Skin of body (tissue), 3 donors: ENCODE results near the gene PRR20E. TPM values are rescaled to one million over a fixed set of nuclear protein-coding genes. Genes with fewer than 3 reads are reported as not detected.
"Not testable (repeated sequence)": the region's sequence is repeated elsewhere in the genome, so short reads cannot be mapped to it uniquely, and the experiment has no call there.

Experiments used
- DNase-seq: peaks from one replicate; lab custom pipeline; 2025; lab: John Stamatoyannopoulos, UW
- small RNA-seq: library from RNA; depleted of rRNA; stranded (forward); fragments of <200 nt; gene quantifications from one replicate; pipeline ENCODE3, GENCODE V24; 2014; ENCODE audit warnings: low replicate concordance
- total RNA-seq: library from RNA; depleted of rRNA; stranded (reverse); fragments of >200 nt; gene quantifications from one replicate; pipeline ENCODE4 v1.2.3, GENCODE V29; 2014

The PRR20E gene
- total RNA-seq: not detected

- not testable (repeated sequence) for DNase-seq
Observed at GRCh38 chr13:57166897-57167296, at the start of gene PRR20E. Gene PRR20E, plus strand, starts transcription at chr13:57167197. Its CDS starts 387 bp downstream, at chr13:57167584.

- DNase-seq: peak; percentile 64
Observed at GRCh38 chr13:57123681-57124080, 43.3 kb upstream of the PRR20E start.

GRCh38 chr13:57128909-57129308 lies 38.1 kb upstream of the PRR20E start:
- no peak for DNase-seq

GRCh38 chr13:57136093-57136492 lies 30.9 kb upstream of the PRR20E start:
- DNase-seq: no peak

- DNase-seq: no peak
Observed at GRCh38 chr13:57137585-57137984, 29.4 kb upstream of the PRR20E start.

- DNase-seq: no peak
Observed at GRCh38 chr13:57138988-57139387, 28.0 kb upstream of the PRR20E start.

- DNase-seq: not testable (repeated sequence)
Observed at GRCh38 chr13:57139781-57140180, 27.2 kb upstream of the PRR20E start.

- not testable (repeated sequence) for DNase-seq
Observed at GRCh38 chr13:57140235-57140968, 26.6 kb upstream of the PRR20E start, which contains the start of gene PRR20A. Gene PRR20A, plus strand, starts transcription at chr13:57140918. Its CDS starts 387 bp downstream, at chr13:57141305.

- DNase-seq: not testable (repeated sequence)
Observed at GRCh38 chr13:57147188-57147587, 19.8 kb upstream of the PRR20E start, which contains the start of gene PRR20B. Gene PRR20B, plus strand, starts transcription at chr13:57147488. Its CDS starts 387 bp downstream, at chr13:57147875.

- DNase-seq: not testable (repeated sequence)
Observed at GRCh38 chr13:57148106-57148505, 18.9 kb upstream of the PRR20E start.

- DNase-seq: not testable (repeated sequence)
Observed at GRCh38 chr13:57153761-57154160, 13.2 kb upstream of the PRR20E start, which contains the start of gene PRR20C. Gene PRR20C, plus strand, starts transcription at chr13:57154061. Its CDS starts 387 bp downstream, at chr13:57154448.

GRCh38 chr13:57160332-57160731 lies 6.7 kb upstream of the PRR20E start, which contains the start of gene PRR20D:
Gene PRR20D, plus strand, starts transcription at chr13:57160632. Its CDS starts 387 bp downstream, at chr13:57161019.
- DNase-seq: not testable (repeated sequence)

- no peak for DNase-seq
Observed at GRCh38 chr13:57191667-57192066, 24.7 kb downstream of the PRR20E start.

- DNase-seq: no peak
Observed at GRCh38 chr13:57212989-57213388, 46.0 kb downstream of the PRR20E start.

Small RNA genes lying within 50 kb of the gene (small RNA-seq; reads per million reads assigned to genes)
- not detected for gene PRR20FP

Other genes starting within 250 kb of the PRR20E start
- gene PRR20A, start 26.3 kb upstream of the PRR20E start, total RNA-seq: not detected
- not detected for gene PRR20B, start 19.7 kb upstream of the PRR20E start, total RNA-seq
- not detected for gene PRR20C, start 13.1 kb upstream of the PRR20E start, total RNA-seq
- not detected for gene PRR20D, start 6.6 kb upstream of the PRR20E start, total RNA-seq